Stimulated activated CD4-positive, alpha-beta T cell treated with anti-CD3 and anti-CD28 coated beads, Interleukin-15, amount 100 ng/mL, for 1 hour (primary cell): Measurements from ENCODE around the gene PNMA8C.
"Not testable (repeated sequence)": the region's sequence is repeated elsewhere in the genome, so short reads cannot be mapped to it uniquely, and the experiment has no call there.

Experiments
- DNase-seq, 2 donors: peaks; one replicate each; pipeline ENCODE4 v3.0.0-alpha.2; 2020; ENCODE audit warnings: low read depth in 1 of 2, low spot score in 1 of 2

Gene PNMA8C

GRCh38 chr19:46447824-46448223 lies 19.1 kb upstream of the PNMA8C start:
- DNase-seq: no peak

DNA sequence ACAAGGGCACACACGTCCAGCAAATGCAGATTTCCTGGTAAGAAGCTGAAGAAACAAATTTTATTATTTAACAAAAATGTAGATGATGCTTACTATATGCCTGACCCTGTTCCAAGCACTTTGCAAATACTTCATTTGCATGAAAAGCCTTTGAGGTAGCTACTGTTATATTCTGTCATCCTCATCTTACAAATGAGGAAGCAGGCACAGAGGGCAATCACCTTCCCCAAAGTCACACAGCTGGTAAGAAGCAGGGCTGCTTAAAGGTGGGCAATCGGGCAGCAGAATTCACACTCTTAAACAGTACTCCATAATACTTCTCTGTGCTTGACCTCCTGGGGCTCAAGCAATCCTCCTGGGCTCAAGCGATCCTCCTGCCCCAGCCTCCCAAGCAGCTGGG lies 18.3 kb upstream of the PNMA8C start:
- DNase-seq: no peak

GRCh38 chr19:46446021-46446420 lies 17.3 kb upstream of the PNMA8C start:
- DNase-seq: no peak

- no peak for DNase-seq
Measured at GRCh38 chr19:46442808-46443450, 14.2 kb upstream of the PNMA8C start.

DNA sequence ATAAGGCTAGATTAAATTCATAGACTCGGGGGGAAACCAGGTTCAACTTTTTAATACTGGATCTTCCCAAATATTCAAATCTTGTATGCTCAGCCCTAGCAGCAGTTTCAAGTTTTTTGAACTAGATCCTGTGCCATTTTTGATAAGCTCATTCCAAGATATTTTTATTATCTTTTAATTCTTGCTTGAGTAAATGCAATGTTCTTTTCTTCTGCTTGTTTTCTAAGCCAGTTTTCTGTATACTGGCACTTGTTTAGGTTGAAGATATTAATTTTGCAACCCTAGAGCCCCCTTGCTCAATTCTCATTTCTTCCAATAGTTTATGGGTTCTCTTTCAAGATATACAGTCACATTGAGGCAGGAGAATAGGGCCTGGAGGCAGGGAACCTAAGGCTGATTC lies 13.1 kb upstream of the PNMA8C start:
- no peak for DNase-seq

DNA sequence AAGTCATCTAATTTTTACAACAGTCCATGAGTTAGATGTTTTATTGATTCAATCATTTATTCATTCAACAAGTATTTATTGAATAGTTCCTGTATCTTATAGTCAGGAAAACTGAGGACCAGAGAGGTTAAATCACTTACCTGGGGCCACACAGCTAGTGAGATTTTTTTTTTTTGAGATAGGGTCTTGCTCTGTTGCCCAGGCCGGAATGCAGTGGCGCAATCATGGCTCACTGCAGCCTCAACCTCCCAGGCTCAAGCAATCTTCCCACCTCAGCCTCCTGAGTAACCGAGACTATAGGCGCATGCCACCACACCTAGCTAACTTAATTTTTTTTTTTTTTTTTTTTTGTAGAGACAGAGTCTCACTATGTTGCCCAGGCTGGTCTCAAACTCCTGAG lies 7.0 kb upstream of the PNMA8C start:
- not testable (repeated sequence) for DNase-seq

- DNase-seq: no peak
Measured at GRCh38 chr19:46435009-46435408, 6.3 kb upstream of the PNMA8C start.

GRCh38 chr19:46433470-46433869 lies 4.7 kb upstream of the PNMA8C start:
- DNase-seq: not testable (repeated sequence)

- no peak for DNase-seq
Measured at GRCh38 chr19:46431824-46432223, 3.1 kb upstream of the PNMA8C start.

- DNase-seq: no peak
Measured at GRCh38 chr19:46429999-46430398, 1.3 kb upstream of the PNMA8C start.

- DNase-seq: no peak
Measured at GRCh38 chr19:46427518-46428045, 1.2 kb downstream of the PNMA8C start.

DNA sequence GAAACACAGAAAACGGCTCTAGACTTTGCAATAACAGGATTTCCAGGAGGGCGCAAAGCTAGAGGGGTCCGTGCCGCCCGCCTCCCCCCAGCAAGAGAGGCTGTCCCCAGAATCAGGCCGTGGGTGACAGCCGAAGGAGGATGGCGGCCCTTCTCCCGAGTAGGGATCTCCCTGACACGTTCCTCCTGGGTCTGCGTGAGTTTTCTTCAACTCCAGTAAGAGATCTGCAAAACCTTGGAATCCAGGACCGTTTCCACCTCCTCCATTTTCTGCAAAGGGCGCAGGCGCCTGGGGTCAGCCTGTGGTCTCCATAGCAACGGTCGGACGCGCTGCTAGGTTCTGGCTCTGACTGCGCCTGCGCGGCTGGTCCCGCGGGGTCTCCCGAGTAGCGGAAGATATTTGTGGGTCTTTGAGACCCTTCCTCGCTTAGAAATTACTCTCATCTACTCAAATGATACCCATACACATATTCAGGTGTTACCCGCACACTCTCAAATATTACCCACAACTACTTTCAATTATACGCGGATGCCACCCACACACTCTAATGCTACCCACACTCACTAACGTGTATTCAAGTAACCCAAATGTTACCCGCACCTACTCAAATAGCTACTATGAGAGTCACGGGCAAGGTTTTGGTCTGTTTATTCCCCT lies 2.1 kb downstream of the PNMA8C start:
- no peak for DNase-seq

DNA sequence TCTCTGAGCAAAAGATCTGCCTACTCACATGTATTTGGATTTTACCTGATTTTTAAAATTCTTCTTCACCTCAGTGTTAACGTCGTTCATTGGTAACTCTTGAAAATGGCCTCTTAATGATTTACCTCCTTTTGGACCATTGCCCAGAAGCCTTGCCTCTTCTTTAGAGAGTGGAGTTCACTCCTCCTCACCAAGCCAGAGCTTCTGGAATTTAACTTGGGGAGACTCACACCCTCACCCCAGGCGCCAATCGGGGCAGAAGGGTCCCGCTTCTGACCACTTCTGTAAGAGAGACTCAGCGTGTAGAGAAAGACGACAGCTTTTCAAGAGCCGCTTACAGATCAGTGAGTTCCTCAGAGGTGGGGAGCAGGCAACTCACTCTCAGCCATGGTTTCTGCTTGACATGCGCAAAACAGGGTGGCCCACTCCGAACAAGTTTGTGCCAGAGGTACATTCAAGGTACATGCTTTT lies 2.7 kb downstream of the PNMA8C start:
- no peak for DNase-seq

DNA sequence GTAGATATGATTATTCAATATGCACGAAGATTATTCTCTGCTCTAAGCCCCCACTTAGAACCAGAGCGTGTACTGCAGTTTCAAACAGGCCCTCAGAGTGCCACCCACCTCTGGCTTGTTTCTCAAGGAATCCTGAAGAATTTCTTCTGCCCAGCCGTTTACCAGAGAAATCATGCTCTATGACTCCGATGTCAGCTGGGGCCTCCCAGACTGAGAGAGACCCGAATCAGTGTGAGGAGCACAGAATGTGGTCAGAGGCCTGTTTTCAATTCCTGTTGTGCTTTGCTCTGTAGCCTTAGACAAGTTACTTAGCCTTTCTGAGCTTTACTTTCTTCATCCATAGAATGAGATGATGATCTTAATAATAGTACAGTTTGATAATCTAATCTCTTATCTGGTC lies 5.5 kb downstream of the PNMA8C start:
- no peak for DNase-seq

- no peak for DNase-seq
Measured at GRCh38 chr19:46422344-46422743, 6.4 kb downstream of the PNMA8C start.

- DNase-seq: no peak
Measured at GRCh38 chr19:46420056-46420455, 8.7 kb downstream of the PNMA8C start.

GRCh38 chr19:46415804-46416709 lies 12.7 kb downstream of the PNMA8C start:
- DNase-seq: not testable (repeated sequence)

- not testable (repeated sequence) for DNase-seq
Measured at GRCh38 chr19:46414899-46415298, 13.8 kb downstream of the PNMA8C start.

DNA sequence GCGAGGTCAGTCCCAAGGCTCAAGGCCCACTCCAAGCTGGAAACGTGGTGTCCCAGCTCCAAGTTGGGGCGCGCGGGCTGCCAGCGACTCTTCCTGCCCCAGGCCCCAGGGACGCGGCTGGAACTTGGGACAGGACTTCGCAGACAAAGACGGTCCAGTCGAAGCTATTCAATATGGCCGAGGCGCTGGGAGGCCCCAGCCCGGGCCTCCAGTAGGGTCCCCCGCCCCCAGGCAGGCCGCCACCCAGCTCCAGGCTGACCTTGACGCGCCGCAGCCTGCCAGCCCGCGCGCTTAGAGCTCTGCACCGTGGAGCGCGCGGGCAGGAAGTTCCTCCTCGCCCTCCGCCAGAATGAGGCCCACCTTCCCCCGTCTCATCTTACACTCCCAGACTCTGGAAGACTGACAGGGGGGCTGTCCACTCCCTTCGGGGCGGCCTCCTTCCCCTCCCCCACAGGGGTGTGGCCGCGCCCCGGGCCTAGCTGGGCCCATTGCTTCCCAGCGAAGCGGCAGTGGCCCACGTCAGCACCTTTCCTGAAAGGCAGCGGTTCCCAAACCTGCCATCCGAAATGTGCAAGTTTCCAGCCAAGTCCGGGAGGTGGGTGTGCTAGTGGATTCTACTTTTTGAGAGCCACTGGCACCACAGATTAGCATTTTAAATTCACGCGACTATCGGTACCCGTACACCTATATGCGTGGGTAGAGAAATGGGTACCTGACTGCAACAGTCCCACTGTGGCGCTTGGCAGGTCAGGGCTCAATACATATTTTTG lies 15.3 kb downstream of the PNMA8C start, which contains the start of gene CCDC8:
TSS of gene CCDC8 (minus strand) at position 303 of the 770 bp plus-strand sequence. CDS start 754 bp downstream, outside the sequence.
- no peak for DNase-seq

DNA sequence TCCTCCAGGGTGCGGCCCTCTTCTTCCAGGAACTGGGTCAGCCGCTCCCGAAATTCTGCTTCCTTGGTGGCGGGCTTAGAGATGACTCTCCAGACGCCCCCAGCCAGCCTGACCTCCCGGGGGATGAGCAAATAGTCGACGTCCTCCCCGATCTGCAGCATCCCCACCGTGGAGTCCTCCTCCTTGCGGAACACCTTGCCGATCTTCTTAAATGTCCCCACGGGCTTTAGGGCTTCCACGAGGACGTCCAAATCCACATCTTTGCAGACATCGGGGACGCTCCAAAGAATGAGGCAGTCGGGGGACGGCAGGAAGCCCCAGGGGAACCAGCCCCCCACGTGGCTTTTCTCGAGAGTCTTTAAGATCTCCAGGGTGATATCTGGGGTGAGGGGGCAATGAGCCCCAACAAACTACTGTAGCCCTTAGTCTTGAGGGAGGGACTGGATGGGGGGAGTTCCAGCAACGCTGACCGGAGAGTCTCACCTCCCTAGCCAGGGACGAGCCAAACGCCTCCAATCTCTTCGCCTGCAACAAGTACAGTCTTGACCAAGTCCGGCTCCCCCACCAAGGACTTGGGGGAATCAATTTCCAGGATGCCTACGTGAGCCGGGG lies 16.0 kb downstream of the PNMA8C start:
- DNase-seq: no peak
